Measurements from ENCODE around the gene WDR5.

- TF ChIP-seq FOXM1 (IDR thresholded peaks at IDR 0.05; ENCODE audit: borderline replicate concordance) (no peak), PKNOX1 (IDR thresholded peaks at IDR 0.05) (no peak), ARNT (IDR thresholded peaks at IDR 0.05) (no peak), NFRKB (IDR thresholded peaks at IDR 0.05) (no peak), SP1 (IDR thresholded peaks at IDR 0.05) (no peak), L3MBTL2 (conservative IDR thresholded peaks at IDR 0.05) (no peak)
Observed at GRCh38 chr9:134162212-134162775, 26.4 kb downstream of the WDR5 start.

Measured in HEK293T (cell line).